ENCODE results near the gene TSPAN14. TPM values are rescaled to one million over a fixed set of nuclear protein-coding genes. Genes with fewer than 3 reads are reported as not detected.

The TSPAN14 gene
- total and polyA plus RNA-seq, 2 of the 13 experiments (the other 11 are each of a cell fraction or from before 2014, with no cell fraction given): 24.1 to 80.6 TPM

DNA sequence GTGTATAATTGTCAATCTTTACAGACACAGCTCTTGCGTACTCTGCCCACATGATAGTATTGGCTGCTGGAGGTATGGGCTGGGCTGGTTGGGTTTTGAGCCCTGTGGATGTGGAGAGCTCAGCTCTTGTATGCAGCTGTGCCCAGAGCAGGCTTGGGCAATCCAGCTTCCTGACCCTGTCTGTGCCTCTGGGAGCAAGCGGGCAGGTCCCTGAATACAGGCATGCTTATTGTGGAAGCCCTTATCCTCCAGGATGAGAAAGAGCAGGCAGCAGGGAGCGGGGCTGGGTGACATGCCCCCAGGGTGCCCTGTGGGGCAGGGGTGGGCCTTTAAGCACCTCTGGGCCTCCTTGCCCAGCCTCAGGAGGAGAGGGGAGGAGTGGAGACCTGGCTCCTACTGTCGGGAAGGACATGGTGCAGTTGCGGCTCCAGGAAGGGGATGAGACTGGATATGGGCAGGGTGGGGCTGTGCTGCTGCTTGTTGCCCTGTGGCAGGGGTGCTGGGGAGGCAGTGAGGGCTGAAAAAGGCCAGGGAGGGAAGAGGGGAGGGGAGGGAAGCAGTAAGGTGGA lies 50.9 kb downstream of the TSPAN14 start:
- Histone ChIP-seq H3K4me1 (ENCODE audit: insufficient read depth, low read length) (peaks cover 77% of the 10 kb centered on the region), H3K27me3 (ENCODE audit: control insufficient read depth in 1 of 2, insufficient read depth in 2 of 2, low read length in 2 of 2) (no peaks in the 10 kb centered on the region), H3K79me2 (ENCODE audit: insufficient read depth, low read length) (peaks cover 55% of the 10 kb centered on the region), H3K4me3 (replicated peaks in 1 of 3; ENCODE audit: insufficient read depth in 1 of 3, low read depth in 2 of 3, low read length in 3 of 3) (peak overlapping the region in 1 of 3 experiments; percentile 14; a peak in 1 of 6 replicates), H2AFZ (ENCODE audit: low read length) (no peak overlapping the region), H3K4me2 (ENCODE audit: low read depth, low read length) (peak overlapping the region; percentile 37; the same call in 1 of the 2 replicates), H3K9ac (ENCODE audit: insufficient read depth, low read depth, low read length) (peak overlapping the region; percentile 24), H4K20me1 (ENCODE audit: insufficient read depth, low read length) (peaks cover 10% of the 10 kb centered on the region; the same call in 1 of the 2 replicates), H3K27ac (ENCODE audit: extremely low read length, insufficient read depth, low read length) (peak overlapping the region; percentile 58), H3K9me3 (ENCODE audit: low read length) (no peaks in the 10 kb centered on the region), H3K36me3 (replicated peaks in 1 of 2; ENCODE audit: control insufficient read depth in 1 of 2, insufficient read depth in 2 of 2, low read length in 2 of 2) (peaks cover 13 to 25% of the 10 kb centered on the region in 2 experiments)
- ChIA-PET POLR2A (interaction anchor here (1.0 to 3.9 kb wide), 14 partner anchors 12 to 232 kb away, joined by 3 to 58 read pairs (median 7); partner anchors contain the start of gene PRXL2A), CTCF (ENCODE audit: low intra/inter-chr PET ratio, low total read pairs) (interaction anchor here (1.8 to 3.2 kb wide), 2 partner anchors 60 to 122 kb away, joined by 9 to 65 read pairs; no protein-coding TSS in a partner anchor)
- whole genome bisulfite sequencing (ENCODE audit: low lambda C conversion rate): 76% methylated on average over 5 of the region's 5 CpGs
- DNase-seq (ENCODE audit: low spot score) (no peak), ATAC-seq (peak; percentile 37), FAIRE-seq (no peak)
- no TSS peak for BruUV-seq (replicated peaks)
- in situ Hi-C loops (cut with HindIII; ENCODE audit: extremely low pct_ligation_motif_present, low pct_unique_long_range_greater_than_20kb) (loop anchor here (5.0 to 25.0 kb wide), 3 partner anchors 48 to 243 kb away; no protein-coding TSS in a partner anchor), intact Hi-C loops (cut with micrococcal nuclease; ENCODE audit: unreplicated experiment) (loop anchor here (2.0 kb wide), 1 partner anchor 122 kb away; no protein-coding TSS in a partner anchor)
- TF ChIP-seq ZNF678 (CRISPR knock-in tag; IDR thresholded peaks at IDR 0.05): no peak
- TF ChIP-seq RXRA (CRISPR knock-in tag; IDR thresholded peaks at IDR 0.05): no peak
- TF ChIP-seq ZNF567 (CRISPR knock-in tag; IDR thresholded peaks at IDR 0.05; ENCODE audit: borderline replicate concordance): 0 out of 2 replicates have a peak, but pooled peaks have one; percentile 26
- TF ChIP-seq, protein P1, sequence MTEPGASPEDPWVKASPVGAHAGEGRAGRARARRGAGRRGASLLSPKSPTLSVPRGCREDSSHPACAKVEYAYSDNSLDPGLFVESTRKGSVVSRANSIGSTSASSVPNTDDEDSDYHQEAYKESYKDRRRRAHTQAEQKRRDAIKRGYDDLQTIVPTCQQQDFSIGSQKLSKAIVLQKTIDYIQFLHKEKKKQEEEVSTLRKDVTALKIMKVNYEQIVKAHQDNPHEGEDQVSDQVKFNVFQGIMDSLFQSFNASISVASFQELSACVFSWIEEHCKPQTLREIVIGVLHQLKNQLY (CRISPR knock-in tag; IDR thresholded peaks at IDR 0.05): no peak
- TF ChIP-seq MAZ (IDR thresholded peaks at IDR 0.05; ENCODE audit: borderline replicate concordance, low read depth, low read length): no peak
- TF ChIP-seq MAZ (CRISPR knock-in tag; IDR thresholded peaks at IDR 0.05; ENCODE audit: low read depth): 0 out of 2 replicates have a peak, but pooled peaks have one; percentile 4
- TF ChIP-seq, protein P2, sequence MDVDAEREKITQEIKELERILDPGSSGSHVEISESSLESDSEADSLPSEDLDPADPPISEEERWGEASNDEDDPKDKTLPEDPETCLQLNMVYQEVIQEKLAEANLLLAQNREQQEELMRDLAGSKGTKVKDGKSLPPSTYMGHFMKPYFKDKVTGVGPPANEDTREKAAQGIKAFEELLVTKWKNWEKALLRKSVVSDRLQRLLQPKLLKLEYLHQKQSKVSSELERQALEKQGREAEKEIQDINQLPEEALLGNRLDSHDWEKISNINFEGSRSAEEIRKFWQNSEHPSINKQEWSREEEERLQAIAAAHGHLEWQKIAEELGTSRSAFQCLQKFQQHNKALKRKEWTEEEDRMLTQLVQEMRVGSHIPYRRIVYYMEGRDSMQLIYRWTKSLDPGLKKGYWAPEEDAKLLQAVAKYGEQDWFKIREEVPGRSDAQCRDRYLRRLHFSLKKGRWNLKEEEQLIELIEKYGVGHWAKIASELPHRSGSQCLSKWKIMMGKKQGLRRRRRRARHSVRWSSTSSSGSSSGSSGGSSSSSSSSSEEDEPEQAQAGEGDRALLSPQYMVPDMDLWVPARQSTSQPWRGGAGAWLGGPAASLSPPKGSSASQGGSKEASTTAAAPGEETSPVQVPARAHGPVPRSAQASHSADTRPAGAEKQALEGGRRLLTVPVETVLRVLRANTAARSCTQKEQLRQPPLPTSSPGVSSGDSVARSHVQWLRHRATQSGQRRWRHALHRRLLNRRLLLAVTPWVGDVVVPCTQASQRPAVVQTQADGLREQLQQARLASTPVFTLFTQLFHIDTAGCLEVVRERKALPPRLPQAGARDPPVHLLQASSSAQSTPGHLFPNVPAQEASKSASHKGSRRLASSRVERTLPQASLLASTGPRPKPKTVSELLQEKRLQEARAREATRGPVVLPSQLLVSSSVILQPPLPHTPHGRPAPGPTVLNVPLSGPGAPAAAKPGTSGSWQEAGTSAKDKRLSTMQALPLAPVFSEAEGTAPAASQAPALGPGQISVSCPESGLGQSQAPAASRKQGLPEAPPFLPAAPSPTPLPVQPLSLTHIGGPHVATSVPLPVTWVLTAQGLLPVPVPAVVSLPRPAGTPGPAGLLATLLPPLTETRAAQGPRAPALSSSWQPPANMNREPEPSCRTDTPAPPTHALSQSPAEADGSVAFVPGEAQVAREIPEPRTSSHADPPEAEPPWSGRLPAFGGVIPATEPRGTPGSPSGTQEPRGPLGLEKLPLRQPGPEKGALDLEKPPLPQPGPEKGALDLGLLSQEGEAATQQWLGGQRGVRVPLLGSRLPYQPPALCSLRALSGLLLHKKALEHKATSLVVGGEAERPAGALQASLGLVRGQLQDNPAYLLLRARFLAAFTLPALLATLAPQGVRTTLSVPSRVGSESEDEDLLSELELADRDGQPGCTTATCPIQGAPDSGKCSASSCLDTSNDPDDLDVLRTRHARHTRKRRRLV (CRISPR knock-in tag; IDR thresholded peaks at IDR 0.05): no peak
- TF ChIP-seq ZIK1 (CRISPR knock-in tag; IDR thresholded peaks at IDR 0.05; ENCODE audit: borderline replicate concordance, low read depth): no peak
- TF ChIP-seq ZZZ3 (CRISPR knock-in tag; IDR thresholded peaks at IDR 0.05; ENCODE audit: borderline replicate concordance): no peak
- TF ChIP-seq ERF (CRISPR knock-in tag; IDR thresholded peaks at IDR 0.05): no peak
- no peak for TF ChIP-seq ZNF605 (CRISPR knock-in tag; IDR thresholded peaks at IDR 0.05)
- no peak for TF ChIP-seq NFYC (CRISPR knock-in tag; IDR thresholded peaks at IDR 0.05)
- TF ChIP-seq REXO4 (CRISPR knock-in tag; IDR thresholded peaks at IDR 0.05; ENCODE audit: borderline replicate concordance): no peak
- no peak for TF ChIP-seq ZNF260 (CRISPR knock-in tag; IDR thresholded peaks at IDR 0.05; ENCODE audit: borderline replicate concordance, low read depth)
- no peak for TF ChIP-seq MED1 (CRISPR knock-in tag; IDR thresholded peaks at IDR 0.05)
- TF ChIP-seq, protein P3, sequence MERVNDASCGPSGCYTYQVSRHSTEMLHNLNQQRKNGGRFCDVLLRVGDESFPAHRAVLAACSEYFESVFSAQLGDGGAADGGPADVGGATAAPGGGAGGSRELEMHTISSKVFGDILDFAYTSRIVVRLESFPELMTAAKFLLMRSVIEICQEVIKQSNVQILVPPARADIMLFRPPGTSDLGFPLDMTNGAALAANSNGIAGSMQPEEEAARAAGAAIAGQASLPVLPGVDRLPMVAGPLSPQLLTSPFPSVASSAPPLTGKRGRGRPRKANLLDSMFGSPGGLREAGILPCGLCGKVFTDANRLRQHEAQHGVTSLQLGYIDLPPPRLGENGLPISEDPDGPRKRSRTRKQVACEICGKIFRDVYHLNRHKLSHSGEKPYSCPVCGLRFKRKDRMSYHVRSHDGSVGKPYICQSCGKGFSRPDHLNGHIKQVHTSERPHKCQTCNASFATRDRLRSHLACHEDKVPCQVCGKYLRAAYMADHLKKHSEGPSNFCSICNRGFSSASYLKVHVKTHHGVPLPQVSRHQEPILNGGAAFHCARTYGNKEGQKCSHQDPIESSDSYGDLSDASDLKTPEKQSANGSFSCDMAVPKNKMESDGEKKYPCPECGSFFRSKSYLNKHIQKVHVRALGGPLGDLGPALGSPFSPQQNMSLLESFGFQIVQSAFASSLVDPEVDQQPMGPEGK (CRISPR knock-in tag; IDR thresholded peaks at IDR 0.05): 0 out of 2 replicates have a peak, but pooled peaks have one; percentile 4
- 0 out of 2 replicates have a peak, but pooled peaks have one; percentile 7 for TF ChIP-seq MEF2D (CRISPR knock-in tag; IDR thresholded peaks at IDR 0.05)
